Activated gamma-delta T cell treated with Interleukin-2 at 50 U/mL for 16 hours (primary cell): ENCODE results near the gene PSPN.
"Not testable (repeated sequence)": the region's sequence is repeated elsewhere in the genome, so short reads cannot be mapped to it uniquely, and the experiment has no call there.

ENCODE experiments used
- DNase-seq: peaks from one replicate; pipeline ENCODE4 v3.0.0-alpha.2; 2020

The PSPN gene

GRCh38 chr19:6402837-6403608 lies 27.3 kb upstream of the PSPN start:
- no peak for DNase-seq

DNA sequence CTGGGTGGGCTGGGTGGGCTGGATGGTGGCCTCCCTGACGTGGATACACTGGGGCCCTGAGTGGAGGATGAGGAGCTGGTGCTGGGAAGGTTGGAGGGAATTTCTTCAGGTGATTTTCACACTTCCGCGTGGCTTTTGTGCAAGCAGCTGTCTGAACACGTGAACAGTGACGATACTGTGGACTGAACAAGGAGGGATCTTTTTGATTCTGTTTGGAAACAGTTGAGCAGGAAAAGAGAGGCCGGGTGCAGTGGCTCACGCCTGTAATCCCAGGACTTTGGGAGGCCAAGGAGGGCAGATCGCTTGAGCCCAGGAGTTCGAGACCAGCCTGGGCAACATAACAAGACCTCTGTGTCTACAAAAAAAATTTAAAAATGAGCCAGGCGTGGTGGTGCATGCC lies 26.3 kb upstream of the PSPN start:
- no peak for DNase-seq

GRCh38 chr19:6400062-6400944 lies 24.6 kb upstream of the PSPN start:
- not testable (repeated sequence) for DNase-seq

DNA sequence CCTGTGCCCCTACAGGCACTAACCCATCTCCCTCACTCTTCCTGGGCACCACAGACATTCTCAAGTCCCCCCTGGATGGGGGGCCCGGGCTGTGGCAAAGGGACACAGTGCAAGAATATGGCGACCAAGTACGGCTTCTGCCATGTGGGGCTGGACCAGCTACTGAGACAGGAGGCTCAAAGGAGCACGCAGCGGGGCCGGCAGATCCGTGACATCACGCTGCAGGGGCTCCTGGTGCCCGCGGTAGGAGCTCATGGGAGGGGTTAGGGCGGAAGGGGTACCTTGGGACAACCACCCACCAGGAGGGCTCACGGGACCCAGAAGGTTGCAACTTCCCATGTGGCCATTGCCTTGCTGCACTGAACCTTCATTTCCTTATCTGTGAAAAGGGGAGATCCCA lies 20.6 kb upstream of the PSPN start:
- no peak for DNase-seq

DNA sequence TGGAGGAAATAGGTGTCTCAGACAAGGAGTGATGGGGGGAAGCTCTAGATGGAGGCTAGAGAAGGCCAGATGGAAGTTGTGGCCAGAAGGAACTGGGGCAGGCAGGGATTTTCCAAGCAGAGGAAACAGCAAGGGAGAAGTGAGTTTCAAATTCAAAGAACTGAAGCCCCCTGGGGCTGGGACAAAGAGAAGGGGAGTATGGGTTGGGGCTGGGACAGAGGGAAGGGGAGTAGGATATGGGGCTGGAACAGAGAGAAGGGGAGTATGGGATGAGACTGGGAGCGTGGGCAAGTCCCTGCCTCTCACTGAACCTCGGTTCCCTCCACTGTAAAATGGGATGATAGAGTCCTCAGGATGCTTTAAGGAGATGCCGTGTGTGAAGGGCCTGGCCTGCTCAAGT lies 19.1 kb upstream of the PSPN start:
- DNase-seq: no peak

GRCh38 chr19:6393983-6394412 lies 18.3 kb upstream of the PSPN start:
- DNase-seq: peak; percentile 65

DNA sequence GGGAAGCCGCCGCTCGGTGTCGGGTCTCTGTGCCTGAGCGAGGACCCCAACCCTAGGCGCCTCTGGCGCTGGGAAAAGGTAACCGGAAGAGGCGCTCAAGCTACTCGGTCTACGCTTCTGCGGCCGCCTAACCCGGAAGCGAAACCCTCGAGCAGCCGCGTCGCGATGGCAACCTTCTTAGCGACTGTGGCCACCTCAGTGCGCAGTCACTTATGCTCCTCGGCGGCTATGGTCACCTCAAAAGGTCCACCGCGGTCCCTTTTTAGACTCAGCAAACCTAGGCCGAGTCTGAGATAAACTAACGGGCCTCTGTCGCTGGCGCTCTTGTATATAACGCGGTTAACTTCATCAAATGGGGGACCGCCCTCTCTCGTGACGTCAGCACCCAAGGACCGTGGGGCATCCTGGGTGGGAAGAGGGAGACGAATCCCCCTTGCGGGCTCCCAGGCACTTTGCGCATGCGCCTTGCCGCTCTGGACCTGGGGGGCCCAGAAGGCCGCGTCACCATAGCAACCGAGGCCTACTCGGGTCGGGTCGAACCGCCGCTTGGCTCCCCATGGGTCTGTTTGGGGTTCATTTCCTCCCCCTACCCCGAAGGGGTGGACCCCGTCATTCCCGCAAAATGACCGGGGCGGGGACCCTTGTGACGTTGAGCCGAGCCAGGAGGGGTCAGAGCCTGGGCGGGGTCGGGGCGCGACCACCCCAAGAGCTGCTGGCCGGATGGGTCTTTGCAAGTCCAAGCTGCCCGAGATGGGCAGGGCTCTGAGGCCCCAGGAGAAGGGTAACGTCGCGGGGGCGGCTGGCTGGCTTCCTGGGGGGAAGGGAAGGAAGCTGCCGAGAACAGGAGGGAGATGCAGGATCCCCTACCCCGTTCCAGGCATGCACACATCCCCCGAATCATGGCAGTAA lies 17.6 kb upstream of the PSPN start, which contains the start of gene GTF2F1:
GTF2F1 (minus strand) TSS at position 91 of the 909 bp plus-strand sequence. CDS start 169 bp downstream, outside the sequence.
- DNase-seq: peak; percentile 92

GRCh38 chr19:6392221-6393073 lies 16.7 kb upstream of the PSPN start:
- DNase-seq: no peak

GRCh38 chr19:6387372-6387771 lies 11.6 kb upstream of the PSPN start:
- no peak for DNase-seq

DNA sequence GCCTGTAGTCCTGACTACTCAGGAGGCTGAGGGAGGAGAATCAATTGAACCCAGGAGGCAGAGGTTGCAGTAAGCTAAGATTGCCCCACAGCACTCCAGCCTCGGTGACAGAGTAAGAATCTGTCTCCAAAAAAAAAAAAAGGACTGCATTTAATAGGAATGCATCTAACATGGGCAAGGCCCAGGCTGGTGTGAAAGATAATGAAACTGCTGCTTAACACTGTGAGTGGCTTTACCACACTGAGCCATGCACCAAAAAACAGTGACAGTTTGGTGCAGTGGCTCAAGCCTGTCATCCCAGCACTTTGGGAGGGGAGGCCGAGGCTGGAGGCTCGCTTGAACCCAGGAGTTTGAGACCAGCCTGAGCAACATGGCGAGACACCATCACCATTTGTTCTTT lies 8.6 kb upstream of the PSPN start:
- DNase-seq: no peak

GRCh38 chr19:6383188-6383587 lies 7.5 kb upstream of the PSPN start:
- no peak for DNase-seq

- DNase-seq: no peak
Measured at GRCh38 chr19:6381030-6381750, 5.5 kb upstream of the PSPN start.

DNA sequence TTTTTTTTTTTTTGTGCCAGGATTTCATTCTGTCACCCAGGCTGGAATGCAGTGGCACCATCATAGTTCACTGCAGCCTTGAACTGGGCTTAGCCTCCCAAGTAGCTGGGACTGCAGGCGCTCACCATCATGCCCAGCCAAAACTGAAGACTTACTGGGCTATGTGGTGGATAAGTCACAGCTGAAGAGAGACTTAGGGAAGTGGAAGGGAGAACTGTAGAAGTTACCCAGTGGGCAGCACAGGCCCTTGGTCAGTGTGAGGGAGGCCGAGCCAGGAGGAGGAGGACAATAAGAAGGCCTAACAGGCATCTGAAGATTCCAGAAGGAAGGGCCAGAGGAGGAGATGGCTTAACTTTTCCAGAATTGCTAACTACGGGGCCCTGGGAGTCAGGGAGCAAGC lies 4.0 kb upstream of the PSPN start:
- DNase-seq: no peak

DNA sequence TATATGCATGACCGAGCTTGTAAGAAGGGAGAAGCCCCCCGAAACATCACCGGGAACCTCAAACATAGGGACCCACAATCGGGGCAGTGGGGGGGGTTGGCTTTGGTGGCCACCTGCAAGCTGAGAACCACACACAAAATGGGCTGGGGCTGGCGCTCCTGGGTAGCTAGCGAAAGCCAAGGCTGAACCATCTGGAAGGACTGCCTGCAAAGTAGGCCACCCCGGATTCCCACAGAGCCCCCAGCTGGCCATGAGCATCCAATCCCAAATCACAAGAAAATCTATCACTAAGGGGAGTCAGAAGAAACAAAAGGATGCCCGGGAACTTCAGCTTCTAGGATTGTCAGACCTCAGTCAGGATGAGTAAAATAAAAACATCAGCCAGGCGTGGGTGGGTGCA lies 2.8 kb upstream of the PSPN start:
- no peak for DNase-seq

DNA sequence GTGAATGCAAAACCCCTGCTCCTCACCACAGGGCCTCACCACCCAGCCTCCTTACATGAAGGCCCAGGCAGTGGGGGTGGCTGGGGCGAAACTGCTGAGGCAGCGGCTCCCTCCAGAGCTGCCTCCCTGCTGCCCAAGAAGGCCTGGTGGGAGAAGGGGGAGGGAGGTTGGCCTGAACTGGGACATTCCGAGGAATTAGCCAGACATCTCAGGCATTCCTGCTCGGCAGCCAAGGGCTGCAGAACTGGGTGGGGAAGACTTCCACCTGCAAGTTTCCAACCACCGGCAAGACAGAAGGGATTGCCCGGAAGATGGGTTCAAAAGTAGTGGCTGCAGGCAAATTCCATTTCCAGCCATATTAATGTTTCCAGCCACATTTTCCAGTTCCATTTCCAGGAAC lies 2.3 kb upstream of the PSPN start:
- no peak for DNase-seq

GRCh38 chr19:6376512-6377190 lies 918 bp upstream of the PSPN start:
- no peak for DNase-seq

GRCh38 chr19:6374711-6375410 lies 872 bp downstream of the PSPN start:
- DNase-seq: no peak

GRCh38 chr19:6374161-6374709 lies 1.5 kb downstream of the PSPN start:
- no peak for DNase-seq

- DNase-seq: no peak
Measured at GRCh38 chr19:6373813-6374108, 2.0 kb downstream of the PSPN start.
